ENCODE measurements around the gene MAGEC3.

The MAGEC3 gene

GRCh38 chrX:141947350-141947749 is 109.2 kb downstream of the MAGEC3 start:
- DNase-seq, result no peak
